Panc1 (cell line): ENCODE measurements around the gene RGMA. TPM values are rescaled to one million over a fixed set of nuclear protein-coding genes. Genes with fewer than 3 reads are reported as not detected.

Source experiments
- ATAC-seq: fragments of 200-7000 bp; cut with Tn5 transposase; 2 replicates; pipeline ENCODE4 v1.9.1; 2020; ENCODE audit warnings: mild to moderate bottlenecking, moderate library complexity
- BruUV-seq: library from RNA; stranded (reverse); fragments of 400-500 nt; replicated peaks from 2 replicates; lab custom pipeline; 2021; lab: Mats Ljungman, UMichigan
- CTCF ChIA-PET: fragments of 300-600 bp; sonication (Branson Sonifier 250); formaldehyde crosslinking; loops from one replicate; lab custom pipeline; 2022; ENCODE audit warnings: antibody characterized with exemption; lab: Charles Lee
- POLR2A ChIA-PET: fragments of 300-600 bp; sonication (Branson Sonifier 250); formaldehyde crosslinking; loops from one replicate; lab custom pipeline; 2022; ENCODE audit warnings: antibody characterized with exemption; lab: Charles Lee
- DNase-seq: peaks from one replicate; pipeline ENCODE4 v3.0.0-alpha.2; 2010; ENCODE audit warnings: low read depth, low spot score
- H3K27ac ChIP-seq: 2 replicates; pipeline ENCODE4 v1.5.1; 2011; ENCODE audit warnings: mild to moderate bottlenecking, low read length, inconsistent platforms
- H3K27me3 ChIP-seq: fragments of 200-500 bp; sonication (Bioruptor generic); 2 replicates; pipeline ENCODE4 v1.6.0; 2014; ENCODE audit warnings: low read length, inconsistent platforms; ENCODE audit not compliant: control insufficient read depth, insufficient read depth
- H3K36me3 ChIP-seq: fragments of 200-500 bp; sonication (Bioruptor generic); 2 replicates; pipeline ENCODE4 v1.5.1; 2014; ENCODE audit warnings: inconsistent platforms, mild to moderate bottlenecking, low read length, moderate library complexity; ENCODE audit not compliant: control insufficient read depth, insufficient read depth
- H3K4me1 ChIP-seq: 2 replicates; pipeline ENCODE4 v1.5.1; 2011; ENCODE audit warnings: inconsistent platforms, mild to moderate bottlenecking, low read length, moderate library complexity; ENCODE audit not compliant: control insufficient read depth, insufficient read depth
- H3K4me3 ChIP-seq, 2 experiments: 2 replicates each; pipeline ENCODE4 v1.5.1; 2011 to 2012; ENCODE audit warnings: low read depth in 2 of 2, low read length in 2 of 2, mild to moderate bottlenecking in 2 of 2, inconsistent platforms in 1 of 2, moderate library complexity in 1 of 2
- H3K9me3 ChIP-seq: fragments of 200-500 bp; sonication (Bioruptor generic); 2 replicates; pipeline ENCODE4 v1.5.1; 2014; ENCODE audit warnings: low read depth, mild to moderate bottlenecking, inconsistent platforms, low read length, moderate library complexity; ENCODE audit not compliant: control insufficient read depth, insufficient read depth
- POLR2AphosphoS5 ChIP-seq: IDR thresholded peaks from 2 replicates; pipeline ENCODE4 v1.6.1; 2012; ENCODE audit warnings: mild to moderate bottlenecking, low read depth, low read length, moderate library complexity
- SIN3A ChIP-seq: IDR thresholded peaks from 2 replicates; pipeline ENCODE4 v1.6.1; 2012; ENCODE audit warnings: low read depth, mild to moderate bottlenecking, low read length, moderate library complexity, borderline replicate concordance; ENCODE audit not compliant: insufficient read depth
- TCF7L2 ChIP-seq: IDR thresholded peaks from 2 replicates; pipeline ENCODE4 v1.6.1; 2011; ENCODE audit warnings: mild to moderate bottlenecking, low read depth, low read length, inconsistent platforms
- in situ Hi-C: cut with HindIII; loops from 2 replicates; pipeline ENCODE4 v1.10.0; 2016; ENCODE audit warnings: low sequenced_read_pairs, low pct_unique_long_range_greater_than_20kb
- intact Hi-C: fragments of 100-400 bp; cut with micrococcal nuclease; formaldehyde crosslinking; loops from one replicate; pipeline ENCODE4 v1.10.0; 2022; ENCODE audit not compliant: unreplicated experiment
- total RNA-seq: library from RNA; stranded (reverse); gene quantifications from one replicate; pipeline ENCODE4 v1.2.1, GENCODE V29; 2021; ENCODE audit not compliant: unreplicated experiment
- TF ChIP-seq, protein P1 (sequence below), 2 experiments: IDR thresholded peaks; 2 replicates each; pipeline ENCODE4 v1.6.1; 2011 to 2012; ENCODE audit warnings: low read depth in 2 of 2, control low read depth in 1 of 2, low read length in 1 of 2, mild to moderate bottlenecking in 1 of 2, moderate library complexity in 1 of 2; ENCODE audit not compliant: insufficient read depth in 1 of 2
- TF ChIP-seq, protein P2 (sequence below): fragments of 450-650 bp; IDR thresholded peaks from 2 replicates; pipeline ENCODE4 v1.5.1; 2017; ENCODE audit warnings: mild to moderate bottlenecking

RGMA gene
- total RNA-seq, 1 experiment from 2014 or later: 0.62 TPM

DNA sequence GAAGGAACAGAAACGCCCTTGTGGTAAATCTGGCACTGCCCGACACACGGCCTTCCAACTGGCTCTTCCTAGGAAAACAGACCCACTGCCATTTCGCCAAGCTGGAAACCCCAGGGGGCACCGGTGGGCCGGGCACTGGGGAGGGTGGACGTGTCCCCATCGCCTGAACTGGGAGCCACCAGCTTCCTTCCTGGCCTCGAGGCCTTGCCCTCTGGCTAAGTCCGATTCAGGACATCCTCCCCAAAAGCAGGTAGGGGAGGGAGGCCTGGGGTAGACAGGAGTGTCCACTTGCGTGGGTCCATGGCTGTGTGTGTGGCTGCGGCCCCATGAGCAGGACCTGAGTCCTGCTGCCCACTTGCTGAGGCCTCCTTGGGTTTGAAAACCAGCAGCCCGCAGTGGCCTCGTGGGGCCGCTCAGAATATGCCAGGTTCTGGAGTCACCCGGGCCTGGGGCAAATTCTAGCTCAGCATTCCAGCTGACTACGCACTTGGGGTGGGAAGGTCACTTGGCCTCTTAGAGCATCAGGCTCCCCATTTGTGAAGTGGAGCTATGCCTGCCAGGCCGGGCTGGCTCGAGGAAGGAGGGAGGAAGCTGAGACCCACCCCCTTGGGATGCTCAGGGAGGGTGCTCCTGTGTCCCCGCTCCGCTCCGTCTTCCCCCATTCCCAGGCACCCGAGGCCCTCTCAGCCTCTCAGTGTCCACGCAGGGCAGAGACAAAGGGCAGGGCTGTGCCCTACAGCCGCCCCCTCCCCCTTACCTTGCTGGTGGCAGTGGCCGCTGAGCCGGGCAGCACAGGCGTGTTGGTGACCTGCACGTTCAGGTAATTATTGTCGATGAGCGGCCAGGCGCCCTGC, 37.5 kb downstream of the RGMA start:
- H3K27me3 ChIP-seq: no peaks in the 10 kb centered on the region
- intact Hi-C loops (no loop called here), in situ Hi-C loops (no loop called here)
- ChIA-PET CTCF (interaction anchor here (1.4 kb wide), 1 partner anchor 1069 kb away, joined by 3 read pairs; no protein-coding TSS in a partner anchor), POLR2A (no interaction called here)
- no TSS peak for BruUV-seq
- H3K4me3 ChIP-seq: no peak overlapping the region
- TF ChIP-seq POLR2AphosphoS5 (no peak), TCF7L2 (no peak), SIN3A (no peak)
- TF ChIP-seq, protein P1, sequence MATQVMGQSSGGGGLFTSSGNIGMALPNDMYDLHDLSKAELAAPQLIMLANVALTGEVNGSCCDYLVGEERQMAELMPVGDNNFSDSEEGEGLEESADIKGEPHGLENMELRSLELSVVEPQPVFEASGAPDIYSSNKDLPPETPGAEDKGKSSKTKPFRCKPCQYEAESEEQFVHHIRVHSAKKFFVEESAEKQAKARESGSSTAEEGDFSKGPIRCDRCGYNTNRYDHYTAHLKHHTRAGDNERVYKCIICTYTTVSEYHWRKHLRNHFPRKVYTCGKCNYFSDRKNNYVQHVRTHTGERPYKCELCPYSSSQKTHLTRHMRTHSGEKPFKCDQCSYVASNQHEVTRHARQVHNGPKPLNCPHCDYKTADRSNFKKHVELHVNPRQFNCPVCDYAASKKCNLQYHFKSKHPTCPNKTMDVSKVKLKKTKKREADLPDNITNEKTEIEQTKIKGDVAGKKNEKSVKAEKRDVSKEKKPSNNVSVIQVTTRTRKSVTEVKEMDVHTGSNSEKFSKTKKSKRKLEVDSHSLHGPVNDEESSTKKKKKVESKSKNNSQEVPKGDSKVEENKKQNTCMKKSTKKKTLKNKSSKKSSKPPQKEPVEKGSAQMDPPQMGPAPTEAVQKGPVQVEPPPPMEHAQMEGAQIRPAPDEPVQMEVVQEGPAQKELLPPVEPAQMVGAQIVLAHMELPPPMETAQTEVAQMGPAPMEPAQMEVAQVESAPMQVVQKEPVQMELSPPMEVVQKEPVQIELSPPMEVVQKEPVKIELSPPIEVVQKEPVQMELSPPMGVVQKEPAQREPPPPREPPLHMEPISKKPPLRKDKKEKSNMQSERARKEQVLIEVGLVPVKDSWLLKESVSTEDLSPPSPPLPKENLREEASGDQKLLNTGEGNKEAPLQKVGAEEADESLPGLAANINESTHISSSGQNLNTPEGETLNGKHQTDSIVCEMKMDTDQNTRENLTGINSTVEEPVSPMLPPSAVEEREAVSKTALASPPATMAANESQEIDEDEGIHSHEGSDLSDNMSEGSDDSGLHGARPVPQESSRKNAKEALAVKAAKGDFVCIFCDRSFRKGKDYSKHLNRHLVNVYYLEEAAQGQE (IDR thresholded peaks at IDR 0.05; ENCODE audit: insufficient read depth in 1 of 2, low read depth in 2 of 2, low read length in 1 of 2): no peak
- TF ChIP-seq, protein P2, sequence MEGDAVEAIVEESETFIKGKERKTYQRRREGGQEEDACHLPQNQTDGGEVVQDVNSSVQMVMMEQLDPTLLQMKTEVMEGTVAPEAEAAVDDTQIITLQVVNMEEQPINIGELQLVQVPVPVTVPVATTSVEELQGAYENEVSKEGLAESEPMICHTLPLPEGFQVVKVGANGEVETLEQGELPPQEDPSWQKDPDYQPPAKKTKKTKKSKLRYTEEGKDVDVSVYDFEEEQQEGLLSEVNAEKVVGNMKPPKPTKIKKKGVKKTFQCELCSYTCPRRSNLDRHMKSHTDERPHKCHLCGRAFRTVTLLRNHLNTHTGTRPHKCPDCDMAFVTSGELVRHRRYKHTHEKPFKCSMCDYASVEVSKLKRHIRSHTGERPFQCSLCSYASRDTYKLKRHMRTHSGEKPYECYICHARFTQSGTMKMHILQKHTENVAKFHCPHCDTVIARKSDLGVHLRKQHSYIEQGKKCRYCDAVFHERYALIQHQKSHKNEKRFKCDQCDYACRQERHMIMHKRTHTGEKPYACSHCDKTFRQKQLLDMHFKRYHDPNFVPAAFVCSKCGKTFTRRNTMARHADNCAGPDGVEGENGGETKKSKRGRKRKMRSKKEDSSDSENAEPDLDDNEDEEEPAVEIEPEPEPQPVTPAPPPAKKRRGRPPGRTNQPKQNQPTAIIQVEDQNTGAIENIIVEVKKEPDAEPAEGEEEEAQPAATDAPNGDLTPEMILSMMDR: no peak
- ATAC-seq (no peak), DNase-seq (no peak)
- H3K27ac ChIP-seq: no peak overlapping the region
- H3K4me1 ChIP-seq: no peaks in the 10 kb centered on the region
- H3K36me3 ChIP-seq: no peaks in the 10 kb centered on the region
- no peaks in the 10 kb centered on the region for H3K9me3 ChIP-seq

DNA sequence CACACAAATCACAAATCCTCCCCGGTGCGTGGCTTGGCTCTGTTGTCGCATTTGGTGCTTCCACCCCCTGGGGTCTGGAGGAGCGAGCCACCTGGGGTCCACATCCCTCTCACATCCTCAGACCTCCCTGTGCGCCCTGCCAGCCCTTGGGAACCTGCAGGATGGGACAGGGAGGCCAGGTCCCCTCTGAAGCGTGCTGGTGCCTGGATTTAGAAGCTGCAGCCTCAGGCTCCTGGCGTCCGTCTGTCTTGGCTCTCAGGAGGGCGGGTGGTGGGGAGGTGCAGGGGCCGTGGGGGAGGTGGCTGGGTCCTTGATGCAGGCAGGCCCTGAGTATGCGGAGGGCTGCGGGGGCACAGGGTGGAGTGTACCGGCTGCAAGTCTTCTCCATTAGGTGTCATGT, 38.4 kb downstream of the RGMA start:
- H3K27ac ChIP-seq: no peak overlapping the region
- H3K27me3 ChIP-seq: no peaks in the 10 kb centered on the region
- no peaks in the 10 kb centered on the region for H3K9me3 ChIP-seq
- H3K4me3 ChIP-seq: no peak overlapping the region
- ChIA-PET CTCF (interaction anchor here (0.7 to 1.4 kb wide), 3 partner anchors 15 to 1069 kb away, joined by 3 to 4 read pairs (median 3); no protein-coding TSS in a partner anchor), POLR2A (interaction anchor here (0.6 kb wide), 1 partner anchor 86 kb away, joined by 5 read pairs; no protein-coding TSS in a partner anchor)
- in situ Hi-C loops: no loop called here
- DNase-seq: no peak
- ATAC-seq: no peak
- TF ChIP-seq POLR2AphosphoS5 (no peak), SIN3A (no peak), TCF7L2 (no peak)
- TF ChIP-seq, protein P2: no peak
- TF ChIP-seq, protein P1 (IDR thresholded peaks at IDR 0.05; ENCODE audit: insufficient read depth in 1 of 2, low read depth in 2 of 2, low read length in 1 of 2): no peak
- no peaks in the 10 kb centered on the region for H3K36me3 ChIP-seq
- BruUV-seq: no TSS peak
- intact Hi-C loops: no loop called here
- no peaks in the 10 kb centered on the region for H3K4me1 ChIP-seq
